HG02763 (cell line): ENCODE data around the gene ADAP1.
A peak's percentile ranks its signal among the peaks of the same experiment; 100 is the strongest.

Experiments
- ATAC-seq: cut with Tn5 transposase; IDR thresholded peaks from one replicate; pipeline ENCODE4 v1.9.1; 2021; ENCODE audit warnings: mild to moderate bottlenecking, moderate library complexity; ENCODE audit not compliant: unreplicated experiment

Gene ADAP1

DNA sequence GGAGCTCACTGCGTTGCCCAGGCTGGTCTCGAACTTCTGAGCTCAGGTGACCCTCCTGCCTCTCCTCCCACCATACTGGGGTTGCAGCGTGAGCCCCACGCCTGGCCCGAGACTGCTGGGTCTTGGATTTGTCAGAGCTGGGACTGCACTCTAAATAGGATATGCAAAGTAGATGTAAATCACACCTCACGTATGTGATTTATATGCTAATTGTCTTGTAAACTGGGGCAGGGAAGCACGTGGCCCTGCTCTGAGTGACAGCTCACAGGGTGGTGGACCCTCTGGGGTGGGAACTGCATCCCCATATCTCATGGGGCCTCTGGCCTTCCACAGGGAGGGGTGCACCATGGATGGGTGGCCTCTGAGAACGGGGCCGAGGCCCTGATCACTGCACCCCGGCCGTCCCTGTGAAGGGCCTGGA is 44.0 kb downstream of the ADAP1 start:
- no peak for ATAC-seq

DNA sequence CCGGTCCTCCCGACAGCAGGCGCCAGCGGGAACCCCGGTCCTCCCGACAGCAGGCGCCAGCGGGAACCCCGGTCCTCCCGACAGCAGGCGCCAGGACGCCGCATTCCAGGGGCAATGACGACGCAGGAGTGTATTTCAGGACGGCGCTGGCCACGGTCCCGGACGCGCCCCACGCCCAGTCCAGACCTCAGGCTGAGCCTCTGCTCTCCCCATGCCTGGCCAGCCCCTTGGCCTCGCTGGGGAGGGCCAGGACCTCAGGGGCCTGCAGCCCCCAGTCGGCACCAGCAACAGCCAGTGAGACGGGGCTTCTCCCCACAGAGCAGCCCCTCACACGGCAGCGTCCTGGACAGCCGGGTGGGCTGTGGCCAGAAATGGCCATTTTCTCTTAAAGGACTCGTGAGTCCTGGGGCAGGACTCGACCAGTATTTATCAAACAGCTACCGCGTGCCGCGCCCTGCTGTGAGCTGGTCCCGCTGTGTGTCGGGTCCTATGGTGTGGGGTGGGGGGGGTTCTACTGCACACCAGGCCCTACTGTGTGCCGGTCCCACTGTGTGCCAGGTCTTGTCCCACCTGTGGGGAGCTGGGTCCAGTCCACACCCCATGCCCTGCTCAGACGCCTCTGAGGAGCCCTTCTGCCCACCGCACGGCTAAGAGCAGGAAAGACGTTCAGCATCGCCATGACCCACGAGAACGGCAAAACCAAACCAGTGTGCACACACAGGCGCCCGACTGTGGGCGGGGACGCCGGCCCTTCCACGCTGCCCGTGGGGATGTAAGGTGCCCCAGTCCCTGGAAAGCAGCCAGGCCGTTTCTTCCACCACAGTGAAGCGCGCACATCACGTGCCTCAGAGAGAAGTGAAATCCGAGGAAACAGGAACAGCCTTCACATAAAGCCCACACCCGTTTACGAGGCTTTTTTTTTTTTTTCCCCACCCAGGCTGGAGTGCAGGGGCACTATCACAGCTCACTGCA is 44.8 kb downstream of the ADAP1 start:
- ATAC-seq: no peak

DNA sequence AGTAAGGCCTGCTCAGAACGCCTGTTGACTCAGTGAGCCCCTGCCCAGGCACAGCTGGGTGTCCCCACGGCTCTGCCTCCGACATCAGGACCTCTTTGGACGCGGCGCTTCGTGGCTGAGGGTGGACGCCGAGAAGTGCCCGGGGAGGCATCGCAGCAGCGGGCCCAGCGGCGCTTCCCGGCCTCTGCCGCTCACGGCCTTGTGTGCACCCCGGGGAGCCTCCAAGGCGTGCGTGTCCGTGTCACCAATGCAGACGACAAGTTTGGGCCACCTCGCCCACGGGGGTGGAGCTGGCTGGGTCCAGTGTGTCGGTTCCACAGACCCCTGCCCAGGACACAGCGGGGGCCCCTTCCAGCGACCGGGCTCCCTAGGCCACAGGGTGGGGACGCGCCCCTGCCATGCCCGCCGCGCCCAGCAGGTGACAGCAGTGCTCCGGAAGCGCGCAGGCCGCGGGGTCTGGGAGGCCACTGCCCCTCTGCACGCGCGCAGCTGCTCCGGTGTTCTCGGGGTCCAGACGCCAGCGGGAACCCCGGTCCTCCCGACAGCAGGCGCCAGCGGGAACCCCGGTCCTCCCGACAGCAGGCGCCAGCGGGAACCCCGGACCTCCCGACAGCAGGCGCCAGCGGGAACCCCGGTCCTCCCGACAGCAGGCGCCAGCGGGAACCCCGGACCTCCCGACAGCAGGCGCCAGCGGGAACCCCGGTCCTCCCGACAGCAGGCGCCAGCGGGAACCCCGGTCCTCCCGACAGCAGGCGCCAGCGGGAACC is 45.7 kb downstream of the ADAP1 start:
- peak; percentile 82 for ATAC-seq

DNA sequence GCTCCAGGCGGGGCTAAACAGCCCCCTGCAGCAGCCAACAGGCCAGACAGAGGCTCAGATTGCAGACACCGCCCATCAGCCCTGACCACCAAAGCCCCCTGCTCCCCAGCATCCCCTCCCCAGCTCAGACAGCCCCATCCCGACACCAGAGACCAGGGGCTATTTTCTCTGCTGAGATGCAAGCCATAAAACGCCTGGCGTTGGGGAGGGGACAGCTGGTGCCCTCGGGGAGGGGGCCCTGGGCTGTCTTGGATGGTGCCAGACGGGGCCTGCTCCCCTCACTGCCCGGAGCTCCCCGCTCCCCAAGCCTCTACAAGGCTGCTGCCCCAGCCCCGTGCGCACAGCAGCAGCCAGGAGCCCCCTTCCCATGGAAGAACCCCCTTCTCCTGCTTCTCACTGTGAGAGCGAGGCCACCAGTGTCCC is 46.3 kb downstream of the ADAP1 start:
- no peak for ATAC-seq

DNA sequence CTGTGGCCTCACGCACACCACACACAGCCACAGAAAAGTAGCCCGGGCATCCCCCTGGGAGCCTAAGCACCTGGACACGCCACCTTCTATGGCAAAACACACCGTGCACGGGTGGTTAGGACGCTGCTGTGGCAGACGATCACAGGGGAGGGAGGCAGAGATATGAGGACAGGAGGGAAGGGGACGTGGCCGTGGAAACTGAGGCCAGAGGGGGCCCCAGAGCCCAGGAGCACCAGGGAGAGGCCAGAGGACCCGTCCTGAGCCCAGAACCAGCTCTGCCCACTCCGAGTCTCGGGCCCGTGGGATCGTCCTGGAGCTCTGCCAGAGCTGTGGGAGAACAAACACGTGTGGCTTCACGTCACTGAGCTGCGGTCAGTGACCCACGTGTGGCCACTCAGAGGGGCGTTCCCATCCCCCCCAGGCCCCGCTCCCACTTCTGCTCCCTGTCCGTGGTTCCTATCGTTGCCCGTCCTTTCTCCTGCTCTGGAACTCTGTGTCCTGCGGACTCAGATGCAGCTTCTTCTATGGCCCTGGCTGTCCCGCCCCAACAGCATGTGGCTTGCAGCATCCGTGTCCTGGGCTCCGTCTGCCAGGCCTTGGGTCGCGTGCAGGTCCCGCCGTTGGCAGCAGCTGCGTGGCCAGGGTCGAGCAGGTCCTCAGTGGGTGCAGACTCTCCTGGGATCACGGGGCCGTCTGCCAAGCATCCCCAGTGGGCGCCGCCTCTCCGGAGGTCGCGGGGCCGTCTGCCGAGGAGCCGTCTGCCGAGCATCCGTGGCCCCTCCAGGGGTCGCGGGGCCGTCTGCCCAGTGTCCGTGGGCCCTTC is 47.1 kb downstream of the ADAP1 start:
- no peak for ATAC-seq

DNA sequence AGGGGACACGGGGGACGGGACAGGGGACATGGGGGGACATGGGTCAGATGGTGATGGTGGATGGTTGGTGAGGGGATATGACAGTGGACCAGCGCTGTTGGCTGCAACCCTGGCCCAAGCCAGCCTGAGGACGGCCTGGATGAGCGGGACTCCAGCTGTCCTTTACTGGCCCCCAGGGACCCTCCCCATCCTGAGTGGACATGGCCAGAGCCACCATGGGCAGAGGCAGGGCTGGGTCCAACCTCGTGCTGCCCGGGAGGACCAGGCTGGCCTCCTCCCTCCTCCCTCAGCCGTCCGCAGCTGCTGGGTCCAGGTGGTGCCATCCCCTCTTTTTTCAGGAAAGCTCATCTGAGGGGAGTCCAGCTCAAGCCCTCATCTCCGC is 47.7 kb downstream of the ADAP1 start:
- no peak for ATAC-seq

DNA sequence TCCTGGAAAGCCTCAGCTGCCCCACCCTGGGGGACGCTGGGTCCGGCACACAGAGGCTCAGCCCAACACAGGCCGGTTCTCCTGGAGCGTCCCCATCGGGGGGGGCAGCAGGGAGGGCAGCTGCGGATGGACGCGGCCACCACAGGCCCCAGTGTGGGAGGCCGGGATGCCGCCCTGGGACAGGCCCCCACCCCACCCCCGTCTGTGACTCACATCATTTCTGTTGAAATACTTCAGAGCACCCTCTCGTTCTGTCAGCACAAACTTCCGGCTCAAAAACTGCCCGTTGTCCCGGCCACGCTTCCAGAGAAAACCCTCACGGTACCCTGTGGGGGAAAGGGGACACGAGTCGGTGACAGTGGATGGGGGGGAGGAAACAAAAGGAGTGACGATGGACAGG is 49.6 kb downstream of the ADAP1 start:
- no peak for ATAC-seq

DNA sequence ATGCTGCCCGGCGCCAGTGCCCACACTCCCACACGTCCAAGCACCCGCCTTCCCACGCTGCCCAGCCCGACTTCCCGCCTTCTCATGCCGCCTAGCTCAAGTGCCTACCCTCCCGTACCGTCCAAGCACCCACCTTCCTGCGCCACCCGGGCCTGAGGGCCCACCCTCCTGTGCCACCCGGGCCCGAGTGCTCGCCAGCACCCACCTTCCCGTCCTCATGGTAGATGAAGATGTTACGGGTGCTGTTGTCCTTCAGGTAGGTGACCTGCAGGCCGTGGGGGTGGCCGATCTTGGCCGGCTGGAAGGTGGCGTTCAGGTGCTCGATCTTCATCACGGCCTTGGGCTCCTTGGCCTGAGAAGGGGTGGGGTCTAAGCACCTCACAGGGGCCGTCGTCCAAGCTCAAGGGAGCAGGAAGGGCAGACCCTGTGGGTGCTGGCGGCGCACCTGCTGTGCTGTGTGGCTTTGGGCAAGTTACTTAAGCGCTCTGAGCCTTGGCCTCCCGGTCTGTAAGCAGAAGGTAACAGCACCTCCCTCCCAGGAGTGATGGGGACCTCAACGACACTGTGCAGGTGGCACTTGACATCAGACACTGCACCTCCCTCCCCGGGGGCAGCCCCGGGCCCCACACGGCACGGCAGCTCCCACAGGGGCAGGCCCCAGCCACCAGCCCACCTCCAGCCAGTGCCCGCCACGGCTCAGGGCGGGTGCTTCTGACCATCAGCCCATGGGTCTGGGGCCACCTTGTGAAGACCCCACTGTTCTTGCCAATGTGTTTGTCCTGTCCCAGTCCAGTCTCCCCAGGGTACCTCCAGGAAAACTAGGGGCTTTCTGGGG is 50.3 kb downstream of the ADAP1 start:
- no peak for ATAC-seq

DNA sequence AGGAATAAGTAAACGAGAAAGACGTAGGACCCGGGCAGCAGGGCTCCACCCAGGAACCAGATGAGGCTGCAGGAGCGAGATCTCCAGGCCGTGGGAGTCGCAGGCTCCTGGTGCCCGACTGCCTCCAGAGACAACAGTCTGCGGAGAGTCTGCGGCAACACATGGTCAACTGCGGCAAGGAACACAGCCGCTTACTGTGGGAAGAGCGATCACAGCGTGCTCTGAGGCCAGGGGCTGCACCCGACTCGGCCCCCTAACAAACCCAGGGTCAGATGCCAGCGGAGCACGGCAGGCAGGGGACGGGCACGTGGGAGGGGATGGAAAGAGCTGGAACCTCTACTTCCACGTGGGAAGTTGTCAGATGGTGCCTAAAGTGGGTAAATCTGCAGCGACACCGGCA is 51.5 kb downstream of the ADAP1 start:
- ATAC-seq: no peak

DNA sequence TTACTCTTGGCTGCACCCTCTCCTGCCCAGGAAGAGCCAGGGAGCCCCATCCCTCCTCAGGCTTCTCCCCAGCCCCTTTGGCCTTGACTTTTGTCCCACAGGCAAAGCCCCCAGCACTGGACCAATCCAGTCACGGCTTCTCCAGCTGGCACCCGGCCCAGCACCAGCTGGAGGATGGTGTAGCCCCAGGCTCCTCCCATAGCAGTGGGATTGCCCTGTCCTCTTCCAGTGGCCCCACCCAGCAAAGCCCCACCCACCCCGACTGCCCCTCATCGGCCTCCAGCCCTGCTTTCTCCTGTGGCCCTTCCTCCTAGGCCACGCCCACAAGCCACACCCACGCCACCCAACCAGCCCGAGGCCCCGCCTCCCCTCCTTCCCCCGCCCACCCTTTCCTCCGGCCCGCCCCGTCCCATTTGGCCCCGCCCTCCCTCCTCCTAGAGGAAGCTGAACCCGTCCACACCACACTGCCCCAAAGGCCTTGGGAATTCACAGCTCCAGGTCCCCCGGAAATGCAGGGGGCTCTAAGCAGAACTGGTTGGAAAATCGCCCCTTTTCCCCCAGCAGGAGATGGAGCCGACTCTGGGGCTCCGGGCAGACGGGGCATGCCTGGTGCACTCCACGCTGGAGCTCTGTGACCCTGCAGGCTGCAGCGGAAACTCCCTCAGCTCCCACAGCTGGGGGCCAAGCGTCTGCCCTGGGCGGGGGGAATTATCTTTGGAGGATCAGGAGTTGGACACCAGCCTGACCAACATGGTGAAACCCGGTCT is 52.9 kb downstream of the ADAP1 start:
- no peak for ATAC-seq

DNA sequence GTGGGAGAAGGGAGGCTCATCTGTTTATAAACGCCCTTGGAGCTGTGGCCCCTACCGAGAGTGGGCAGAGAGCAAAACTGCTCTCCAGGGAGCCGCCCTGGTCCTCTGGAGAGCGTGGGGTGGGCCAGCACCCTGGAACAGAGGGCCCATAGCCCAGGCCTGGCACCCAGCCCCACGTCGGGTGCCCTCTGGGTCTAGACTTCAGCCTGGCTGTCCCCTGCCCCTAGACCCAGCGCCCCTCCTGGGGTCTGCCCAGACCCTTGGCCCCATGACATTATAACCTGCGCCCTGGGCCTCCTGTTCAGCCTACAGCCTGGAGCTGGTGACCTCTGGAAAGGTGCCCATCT is 53.5 kb downstream of the ADAP1 start:
- no peak for ATAC-seq

DNA sequence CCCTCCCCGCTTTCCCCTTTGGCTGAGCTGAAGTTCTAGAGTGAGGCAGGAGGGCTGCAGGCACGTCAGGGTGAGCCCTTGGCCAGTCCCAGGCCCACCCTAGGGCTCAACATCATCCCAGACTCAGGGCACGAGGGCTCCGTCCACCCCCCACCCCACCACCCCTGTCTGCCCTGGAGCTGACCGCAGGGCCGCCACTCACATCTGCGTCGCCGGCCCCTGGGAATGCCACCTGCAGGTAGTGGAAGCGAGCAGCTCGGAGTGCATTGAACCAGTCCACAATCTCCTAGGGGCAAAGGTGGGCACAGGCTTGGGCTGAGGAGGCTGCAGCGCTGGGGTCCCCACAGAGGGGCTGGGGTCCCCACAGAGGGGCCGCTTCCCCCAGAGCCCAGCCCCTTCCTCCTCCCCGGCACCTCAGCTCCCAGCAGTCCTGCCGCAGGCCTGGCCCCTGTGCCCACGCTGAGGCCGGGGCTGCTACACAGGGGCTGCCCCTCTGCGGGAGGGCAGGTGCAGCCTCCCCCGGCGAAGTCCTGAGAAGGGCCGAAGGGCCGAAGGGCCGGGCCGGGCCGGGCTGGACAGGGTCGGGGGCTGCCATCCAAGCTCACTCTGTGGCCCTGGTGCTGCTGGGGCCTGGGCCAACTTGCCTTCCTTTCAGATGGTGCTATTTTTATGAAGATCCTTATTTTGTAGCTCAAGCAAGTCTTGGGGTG is 54.0 kb downstream of the ADAP1 start:
- ATAC-seq: no peak

DNA sequence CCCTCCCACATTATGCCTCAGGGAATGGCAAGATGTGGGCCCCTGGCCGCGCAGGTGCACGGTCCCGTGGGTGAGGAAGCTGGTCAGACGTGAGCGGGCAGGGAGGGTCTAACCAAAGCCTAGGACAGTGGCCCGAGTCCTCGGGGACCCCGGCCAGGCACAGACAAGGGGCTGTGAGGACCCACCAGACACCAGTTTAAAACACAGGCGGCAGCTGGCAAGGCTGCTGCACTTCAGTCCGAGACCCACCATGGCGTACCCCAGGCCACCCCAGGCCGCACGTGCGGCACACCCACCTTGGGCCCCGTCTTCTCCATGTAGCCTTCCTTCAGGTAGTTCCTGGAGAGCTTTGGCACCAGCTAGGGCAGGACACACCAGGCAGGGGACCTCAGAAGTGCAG is 54.7 kb downstream of the ADAP1 start:
- no peak for ATAC-seq

DNA sequence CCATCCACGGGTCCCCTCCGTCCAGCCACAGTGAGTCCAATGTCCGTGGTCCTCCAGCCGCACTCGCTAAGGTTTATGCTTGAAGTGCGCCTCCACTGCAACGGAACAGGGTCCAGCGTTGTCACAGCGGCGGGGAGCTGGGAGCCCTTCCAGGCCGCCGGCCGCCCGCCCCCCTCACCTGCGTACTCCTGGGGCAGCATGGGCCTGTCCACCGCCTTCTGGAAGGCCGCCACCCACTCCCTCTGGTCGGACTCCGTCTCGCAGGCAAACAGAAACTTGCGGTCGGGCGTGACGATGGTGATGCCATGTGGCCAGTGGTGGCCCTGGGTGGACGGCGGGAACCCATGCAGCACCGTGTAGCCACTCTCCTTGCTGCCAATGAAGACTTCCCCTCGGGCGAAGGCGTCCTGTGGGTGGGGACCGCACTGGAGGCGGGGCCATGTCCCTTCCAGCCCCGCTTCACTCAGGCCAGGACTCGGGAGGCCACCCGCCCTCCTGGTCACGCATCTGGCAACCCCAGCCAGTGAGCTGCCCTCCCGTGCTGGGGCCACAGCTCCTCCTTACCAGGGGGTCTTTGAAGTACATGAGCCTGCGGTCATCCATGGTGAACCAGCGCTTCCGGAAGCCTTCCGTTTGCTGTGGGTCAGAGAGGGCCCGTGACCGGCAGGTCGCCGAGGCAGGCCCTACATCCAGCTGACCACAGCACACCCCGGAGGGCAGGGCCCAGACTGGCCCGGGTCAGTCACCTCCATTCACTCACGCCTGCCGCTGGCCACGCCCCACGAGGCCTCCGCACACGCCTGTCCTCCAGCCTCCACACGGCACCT is 55.4 kb downstream of the ADAP1 start:
- no peak for ATAC-seq

DNA sequence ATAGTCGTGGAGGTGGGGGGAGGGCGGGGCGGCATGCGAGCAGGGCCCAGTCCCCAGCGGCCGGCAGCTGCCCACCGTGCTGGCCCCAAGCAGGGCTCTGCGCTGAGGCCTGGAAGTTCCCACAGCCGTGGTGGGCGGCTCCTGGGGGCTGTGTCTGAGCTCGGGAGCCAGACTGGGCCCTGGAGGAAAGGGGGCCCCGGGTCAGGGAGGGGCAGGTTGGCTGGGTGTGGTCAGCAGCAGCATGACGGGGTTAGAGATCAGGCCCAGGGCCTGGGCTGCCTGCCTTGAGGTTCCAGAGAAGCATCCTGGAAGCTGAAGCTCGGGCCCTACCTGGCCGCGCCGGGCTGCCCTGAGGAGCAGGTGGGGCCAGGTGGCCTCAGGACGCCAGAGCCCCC is 56.0 kb downstream of the ADAP1 start:
- ATAC-seq: no peak

DNA sequence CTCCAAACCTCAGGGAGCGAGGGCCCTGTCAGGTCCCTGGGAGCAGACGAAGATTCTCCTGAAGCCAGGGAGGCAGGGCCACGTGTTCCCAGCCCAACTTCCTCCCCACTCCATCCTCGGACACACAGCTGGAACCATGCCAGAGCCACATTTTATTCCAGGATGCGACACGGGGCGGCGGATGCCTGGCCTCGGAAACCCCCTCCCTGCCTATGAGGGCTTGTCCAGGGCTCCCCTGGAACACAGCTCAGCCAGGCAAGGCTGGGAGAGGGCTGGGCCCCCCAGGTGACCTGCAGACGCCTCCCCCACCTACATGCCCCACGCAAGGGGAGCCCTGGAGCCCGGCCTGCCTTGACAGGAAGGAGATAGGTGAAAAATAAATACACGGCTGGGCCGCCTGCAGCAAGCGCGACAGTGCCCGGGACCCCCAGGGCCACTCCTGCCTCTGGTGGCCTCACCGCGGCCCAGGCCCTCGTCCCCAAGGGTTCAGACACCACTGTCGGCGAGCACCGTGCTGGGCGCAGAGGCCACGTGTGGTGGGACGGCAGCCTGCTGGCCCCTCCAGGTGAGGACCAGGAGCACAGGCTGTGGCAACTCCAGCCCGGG is 56.6 kb downstream of the ADAP1 start:
- no peak for ATAC-seq

DNA sequence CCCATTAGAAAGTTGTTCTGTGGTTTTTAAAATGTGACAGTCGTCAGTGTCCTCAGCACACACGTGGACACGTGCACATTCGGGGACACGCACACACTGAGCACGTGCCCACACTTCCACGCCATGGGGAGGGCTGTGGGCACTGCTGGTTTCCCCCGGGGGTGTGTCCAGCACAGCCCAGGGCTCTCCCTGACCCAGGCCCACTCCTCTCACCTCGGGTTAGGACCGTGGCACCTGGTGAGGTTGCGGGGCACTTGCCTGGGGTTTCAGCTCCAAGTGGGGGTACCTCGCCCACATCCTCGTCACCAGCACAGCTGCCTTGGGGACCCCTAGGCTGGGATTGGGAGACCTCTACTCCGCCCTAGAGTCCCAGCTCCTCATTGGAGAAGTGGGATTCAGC is 57.4 kb downstream of the ADAP1 start:
- no peak for ATAC-seq
